GM18498 (cell line): ENCODE measurements around the gene MED12.

Experiments
- ATAC-seq: cut with Tn5 transposase; IDR thresholded peaks from one replicate; pipeline ENCODE4 v1.9.1; 2021; ENCODE audit warnings: mild to moderate bottlenecking, moderate library complexity; ENCODE audit not compliant: unreplicated experiment

MED12 gene

GRCh38 chrX:71118032-71118984, at the start of gene MED12:
TSS of gene MED12 (plus strand) at chrX:71118596. CDS start at chrX:71118755, 159 bp downstream.
- ATAC-seq, result peak; percentile 95

- no peak for ATAC-seq
These were observed 47.9 kb upstream of the MED12 start for GRCh38 chrX:71070531-71070930.

DNA sequence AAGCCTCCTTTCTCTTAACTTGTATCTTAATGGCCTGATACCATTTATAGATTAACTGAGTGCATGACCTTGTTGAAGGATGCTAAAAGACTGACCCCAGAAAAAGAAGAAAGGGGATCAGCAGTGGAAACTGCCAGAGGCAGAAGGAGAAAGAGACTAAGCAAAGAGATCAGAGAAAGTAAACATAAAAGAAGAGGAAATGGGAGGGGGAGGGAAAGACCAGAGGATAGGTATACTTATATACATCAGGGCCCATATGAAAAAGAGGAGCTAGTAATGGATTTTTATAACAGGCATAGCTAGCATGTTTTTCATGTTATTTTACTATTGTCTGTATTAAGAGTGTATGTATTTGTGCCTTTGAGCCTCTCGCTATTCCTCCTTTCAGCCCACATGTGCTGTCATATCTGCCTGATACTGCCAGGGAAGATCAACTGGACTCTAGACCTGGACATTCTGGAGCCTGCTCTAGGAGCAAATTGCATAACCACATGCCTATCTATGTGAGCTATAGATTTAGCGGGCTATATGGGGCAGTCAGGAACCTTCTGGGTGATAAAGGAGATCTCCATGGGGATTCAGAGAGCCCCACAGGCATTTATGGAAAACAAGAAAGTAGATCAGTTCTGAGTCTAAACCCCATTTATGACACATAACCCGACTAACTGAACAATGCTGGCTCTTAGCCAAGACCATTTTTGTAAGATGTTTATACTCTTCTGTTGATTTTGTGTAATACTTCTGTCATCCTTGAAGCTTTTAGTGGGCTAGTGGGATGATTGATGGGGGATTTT, 36.9 kb upstream of the MED12 start:
- no peak for ATAC-seq

DNA sequence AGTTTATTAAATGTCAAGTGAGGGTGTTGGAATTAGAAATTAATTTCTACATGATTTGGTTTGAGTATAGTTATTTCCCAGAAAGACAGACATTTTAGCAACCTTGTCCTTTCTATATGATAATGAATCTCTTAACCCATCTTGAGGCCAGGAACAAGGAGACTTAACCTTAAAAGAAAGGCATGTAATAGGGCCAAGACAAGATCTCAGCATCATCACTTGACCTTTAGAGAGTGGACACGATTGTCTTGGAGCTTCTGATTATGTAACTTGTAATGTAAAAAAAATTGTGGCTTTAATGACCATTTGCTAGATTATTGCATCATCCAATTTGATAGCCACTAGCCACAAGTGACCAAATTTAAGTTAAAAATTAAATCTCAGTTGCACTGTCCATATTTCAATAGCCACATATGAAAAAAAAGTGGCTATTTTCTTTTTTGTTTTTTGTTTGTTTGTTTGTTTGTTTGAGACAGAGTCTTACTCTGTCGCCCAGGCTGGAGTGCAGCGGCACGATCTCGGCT, 36.2 kb upstream of the MED12 start:
- ATAC-seq, result no peak

DNA sequence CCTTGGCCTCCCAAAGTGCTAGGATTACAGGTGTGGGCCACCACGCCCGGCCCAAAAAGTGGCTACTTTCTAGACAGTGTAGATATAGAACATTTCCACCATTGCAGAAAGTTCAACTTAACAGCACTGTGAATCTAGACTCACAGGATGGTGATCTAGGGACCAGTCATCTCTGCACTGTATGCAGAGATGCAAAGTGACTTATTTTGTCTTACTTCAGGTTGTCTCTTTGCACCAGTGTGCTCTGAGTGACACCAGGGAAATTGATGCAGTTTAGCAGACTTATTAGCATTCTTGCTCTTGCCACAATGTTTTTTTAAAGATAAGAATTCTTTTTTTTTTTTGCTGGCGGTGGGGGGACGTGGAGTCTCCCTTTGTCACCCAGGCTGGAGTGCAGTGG, 35.6 kb upstream of the MED12 start:
- ATAC-seq, result no peak

GRCh38 chrX:71085900-71086299, 32.5 kb upstream of the MED12 start:
- ATAC-seq, result no peak

- no peak for ATAC-seq
These were observed 27.1 kb upstream of the MED12 start for GRCh38 chrX:71091263-71091662.

DNA sequence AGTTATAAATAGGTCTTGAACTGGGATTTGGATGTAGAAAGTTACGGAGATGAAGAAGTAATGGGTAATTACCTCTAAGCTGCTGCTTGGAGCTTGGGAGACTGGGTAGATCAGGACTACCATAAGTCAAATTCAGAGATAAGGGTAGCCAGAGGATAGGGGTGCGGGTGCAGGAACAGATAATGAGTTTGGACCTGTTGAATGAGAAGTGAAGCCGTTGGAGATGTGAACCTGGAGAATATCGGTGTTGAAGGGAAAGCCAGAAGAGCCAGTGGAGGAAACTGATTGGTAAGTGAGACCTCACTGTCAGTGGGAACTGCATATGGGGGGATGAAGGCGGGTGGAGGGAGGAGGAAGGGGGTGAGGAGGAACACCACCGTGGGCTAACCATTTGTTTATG, 23.4 kb upstream of the MED12 start:
- no peak for ATAC-seq

- ATAC-seq, result peak; percentile 95
These were observed 22.8 kb upstream of the MED12 start, which contains the start of gene FOXO4 for GRCh38 chrX:71095555-71095980. TSS of gene FOXO4 (plus strand) at chrX:71095851. CDS start at chrX:71096529, 678 bp downstream.

DNA sequence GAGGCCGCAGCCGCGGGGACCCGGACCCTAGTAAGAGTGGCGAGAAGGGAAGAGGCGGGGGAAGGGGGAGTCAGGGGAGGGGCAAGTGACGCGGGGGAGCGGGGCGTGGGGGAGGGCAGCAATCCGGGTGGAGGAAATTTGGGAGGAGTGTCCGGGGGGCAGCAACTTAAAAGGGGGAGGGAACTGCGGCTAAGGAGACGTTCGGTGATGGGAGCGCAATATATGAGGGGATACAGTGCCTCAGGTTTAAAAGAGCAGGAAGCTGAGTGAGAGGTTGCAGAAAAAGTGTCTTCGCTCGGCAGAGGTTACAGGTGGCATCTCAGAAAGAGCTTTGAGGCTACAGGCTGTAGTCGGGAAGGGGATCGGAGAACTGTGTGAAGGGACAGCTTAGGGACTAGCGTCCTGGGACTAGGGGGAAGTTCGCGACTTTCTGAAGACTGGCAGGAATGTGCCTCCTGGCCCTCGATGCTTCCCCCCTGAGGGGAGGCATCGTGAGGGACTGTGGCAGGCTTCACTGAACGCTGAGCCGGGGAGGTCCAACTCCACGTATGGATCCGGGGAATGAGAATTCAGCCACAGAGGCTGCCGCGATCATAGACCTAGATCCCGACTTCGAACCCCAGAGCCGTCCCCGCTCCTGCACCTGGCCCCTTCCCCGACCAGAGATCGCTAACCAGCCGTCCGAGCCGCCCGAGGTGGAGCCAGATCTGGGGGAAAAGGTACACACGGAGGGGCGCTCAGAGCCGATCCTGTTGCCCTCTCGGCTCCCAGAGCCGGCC, 22.2 kb upstream of the MED12 start:
- peak; percentile 25 for ATAC-seq

- ATAC-seq, result no peak
These were observed 21.7 kb upstream of the MED12 start for GRCh38 chrX:71096760-71097032.

DNA sequence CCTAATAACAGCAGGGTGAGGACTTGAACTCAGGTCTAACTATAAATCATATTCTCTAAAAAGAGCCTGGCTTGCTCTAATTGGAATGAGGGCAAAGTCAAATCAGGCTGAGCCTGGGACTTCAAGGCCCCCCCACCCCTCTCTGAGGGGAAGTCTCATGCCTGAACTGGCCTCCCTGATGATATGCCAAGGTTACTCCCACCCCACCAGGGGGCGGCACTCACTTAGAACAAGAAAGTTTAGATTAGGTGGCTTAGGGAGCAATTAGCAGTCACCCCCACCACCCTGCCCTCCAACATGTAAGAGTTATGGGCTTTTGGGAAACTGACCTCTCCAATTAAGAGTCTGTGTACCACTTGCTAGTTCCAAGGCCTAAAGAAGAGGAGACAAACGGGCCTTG, 20.1 kb upstream of the MED12 start:
- peak; percentile 38 for ATAC-seq

DNA sequence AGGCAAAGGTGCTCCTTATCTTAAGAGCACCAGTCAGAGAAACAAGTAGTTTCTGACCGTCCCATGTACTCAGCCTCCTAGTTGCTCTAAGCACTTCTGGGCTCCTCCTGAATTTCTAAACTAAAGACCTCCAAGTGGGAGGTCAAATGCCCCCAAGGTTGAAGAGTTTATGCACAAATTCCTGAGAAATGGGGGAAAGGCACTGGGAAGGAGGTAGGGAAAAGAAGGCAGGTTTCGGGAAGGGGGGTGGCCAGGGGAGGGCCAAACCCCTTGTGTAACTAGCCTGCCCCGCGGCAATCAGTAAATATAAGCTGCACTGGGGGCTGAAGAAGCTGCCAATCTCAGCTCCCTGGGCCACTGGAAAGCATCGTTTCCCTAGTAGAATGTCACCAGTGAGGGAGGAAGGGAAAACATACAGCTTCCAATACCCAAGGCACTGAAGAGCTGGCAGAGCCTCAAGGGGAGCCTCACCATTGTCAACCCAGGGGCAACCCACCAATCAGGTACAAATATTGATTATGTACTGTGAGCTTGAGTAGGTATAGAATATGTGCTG, 19.4 kb upstream of the MED12 start:
- ATAC-seq, result no peak

DNA sequence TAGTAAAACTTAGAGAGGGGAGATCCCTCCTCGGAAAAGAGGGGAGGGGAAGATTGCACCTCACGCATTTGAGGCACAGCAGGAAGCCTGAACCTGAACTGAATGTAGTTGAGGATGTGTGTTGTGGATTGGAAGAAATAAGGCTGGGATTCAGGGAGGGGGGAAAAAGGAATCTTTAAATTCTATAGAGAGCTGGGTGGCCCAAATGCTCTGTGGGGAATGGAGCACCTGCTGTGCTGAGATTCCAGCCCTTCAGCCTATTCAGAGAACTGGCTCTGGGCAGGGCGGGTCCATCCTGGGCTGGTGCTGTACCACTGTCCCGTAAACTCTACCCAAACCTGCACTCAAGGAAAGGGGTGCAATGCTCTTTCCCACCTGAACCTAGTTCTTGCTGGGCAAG, 18.7 kb upstream of the MED12 start:
- no peak for ATAC-seq

- ATAC-seq, result no peak
These were observed 17.6 kb upstream of the MED12 start for GRCh38 chrX:71100581-71101505.

- ATAC-seq, result no peak
These were observed 16.1 kb upstream of the MED12 start for GRCh38 chrX:71102292-71102691.

- peak; percentile 51 for ATAC-seq
These were observed 15.0 kb upstream of the MED12 start for GRCh38 chrX:71103110-71103983.

DNA sequence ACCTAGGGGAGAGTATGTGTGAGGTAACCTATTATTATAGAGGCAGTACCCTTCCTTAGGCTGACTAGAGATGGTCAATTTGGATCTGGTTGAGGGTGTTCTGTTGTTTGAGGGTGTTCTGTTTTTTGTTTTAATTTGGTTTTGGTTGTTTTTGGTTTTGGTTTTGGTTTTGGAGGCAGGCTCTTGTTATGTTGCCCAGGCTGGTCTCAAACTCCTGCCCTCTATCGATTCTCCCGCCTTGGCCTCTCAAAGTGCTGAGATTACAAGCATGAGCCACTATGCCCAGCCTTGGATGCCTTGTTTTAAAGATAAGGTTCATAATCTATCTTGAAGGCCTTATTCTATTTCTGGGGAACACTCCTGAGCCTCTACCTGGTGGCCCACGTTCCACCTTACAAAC, 12.8 kb upstream of the MED12 start:
- ATAC-seq, result no peak

DNA sequence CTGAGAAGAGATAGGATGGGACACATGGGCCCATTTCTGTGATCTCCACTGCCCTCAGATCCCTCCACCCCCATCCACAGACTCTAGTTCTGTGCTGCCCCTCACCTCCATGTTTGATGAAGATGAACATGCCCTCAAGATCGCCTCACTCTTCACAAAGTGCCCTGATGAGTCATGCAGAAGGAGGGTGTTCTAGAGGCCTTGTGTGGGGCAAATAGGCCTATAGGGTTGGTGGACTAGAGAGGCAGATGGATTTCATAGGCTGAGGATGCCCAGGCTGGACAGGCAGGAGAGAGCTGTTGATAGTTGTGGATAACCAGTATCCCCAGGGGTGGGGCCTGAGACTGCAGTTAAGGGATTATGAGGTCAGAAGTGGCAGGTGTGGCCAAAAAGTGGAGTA, 12.0 kb upstream of the MED12 start, which contains the start of gene CXorf65:
CXorf65 (minus strand) TSS at position 314 of the 400 bp plus-strand sequence; CDS start at position 130, 184 bp downstream.
- no peak for ATAC-seq
